Jurkat, Clone E6-1 (cell line): Measurements from ENCODE around the gene SPESP1.
"Not testable (repeated sequence)": the region's sequence is repeated elsewhere in the genome, so short reads cannot be mapped to it uniquely, and the experiment has no call there.

Source experiments
- DNase-seq: peaks from one replicate; pipeline ENCODE4 v3.0.0-alpha.2; 2011; ENCODE audit warnings: low read depth, low spot score
- H3K4me3 ChIP-seq: 2 replicates; pipeline ENCODE4 v1.5.1; 2011; ENCODE audit warnings: mild to moderate bottlenecking, low read length, control low read depth, moderate library complexity

The SPESP1 gene

DNA sequence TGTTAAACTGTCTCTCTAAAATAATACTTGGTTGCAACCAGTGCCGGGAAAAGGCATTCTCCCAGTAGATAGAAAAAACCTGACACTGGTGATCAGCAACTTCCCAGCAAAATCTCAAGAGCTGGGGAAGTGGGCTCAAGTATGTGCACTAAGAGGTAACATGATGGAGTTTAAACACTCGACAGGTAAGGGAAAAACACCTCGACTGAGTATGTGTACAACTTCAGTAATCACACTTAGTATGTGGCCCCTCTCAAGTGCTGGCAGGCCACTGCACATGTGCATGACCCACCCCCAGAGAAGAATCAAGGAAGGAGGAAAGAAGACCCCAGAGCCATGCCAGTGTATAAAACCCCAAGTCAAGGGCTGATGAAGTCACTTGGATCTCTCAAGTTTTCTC lies 27.4 kb downstream of the SPESP1 start:
- H3K4me3 ChIP-seq, result no peak overlapping the region
- no peak for DNase-seq

DNA sequence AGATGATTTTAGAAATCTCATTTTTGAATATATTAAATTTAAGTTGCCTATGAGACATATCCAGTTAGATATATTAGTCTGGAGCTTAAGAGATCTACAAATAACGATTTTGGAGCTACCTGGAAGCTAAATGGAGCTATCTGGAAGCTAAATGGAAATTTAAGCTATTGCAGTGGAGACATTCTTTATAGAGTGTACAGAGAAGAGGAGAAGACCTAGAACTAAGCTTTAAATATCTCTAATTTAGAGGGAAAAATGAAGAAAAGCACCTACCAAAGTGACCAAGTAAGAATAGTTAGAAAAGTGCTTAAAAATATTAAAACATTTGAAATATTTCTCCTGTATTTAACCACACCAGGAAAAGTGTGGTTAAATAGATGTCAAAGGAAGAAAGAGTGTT lies 28.3 kb downstream of the SPESP1 start:
- H3K4me3 ChIP-seq, result no peak overlapping the region

GRCh38 chr15:68962465-68962864 lies 32.1 kb downstream of the SPESP1 start:
- H3K4me3 ChIP-seq, result no peak overlapping the region
- DNase-seq, result no peak

More for the DNA sequence above, 28.3 kb downstream of the SPESP1 start:
- no peak for DNase-seq

DNA sequence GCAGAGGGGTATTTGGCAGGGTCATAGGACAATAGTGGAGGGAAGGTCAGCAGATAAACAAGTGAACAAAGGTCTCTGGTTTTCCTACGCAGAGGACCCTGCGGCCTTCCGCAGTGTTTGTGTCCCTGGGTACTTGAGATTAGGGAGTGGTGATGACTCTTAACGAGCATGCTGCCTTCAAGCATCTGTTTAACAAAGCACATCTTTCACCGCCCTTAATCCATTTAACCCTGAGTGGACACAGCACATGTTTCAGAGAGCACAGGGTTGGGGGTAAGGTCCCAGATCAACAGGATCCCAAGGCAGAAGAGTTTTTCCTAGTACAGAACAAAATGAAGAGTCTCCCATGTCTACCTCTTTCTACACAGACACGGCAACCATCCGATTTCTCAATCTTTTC lies 33.4 kb downstream of the SPESP1 start:
- H3K4me3 ChIP-seq, DNase-seq: not testable (repeated sequence)

DNA sequence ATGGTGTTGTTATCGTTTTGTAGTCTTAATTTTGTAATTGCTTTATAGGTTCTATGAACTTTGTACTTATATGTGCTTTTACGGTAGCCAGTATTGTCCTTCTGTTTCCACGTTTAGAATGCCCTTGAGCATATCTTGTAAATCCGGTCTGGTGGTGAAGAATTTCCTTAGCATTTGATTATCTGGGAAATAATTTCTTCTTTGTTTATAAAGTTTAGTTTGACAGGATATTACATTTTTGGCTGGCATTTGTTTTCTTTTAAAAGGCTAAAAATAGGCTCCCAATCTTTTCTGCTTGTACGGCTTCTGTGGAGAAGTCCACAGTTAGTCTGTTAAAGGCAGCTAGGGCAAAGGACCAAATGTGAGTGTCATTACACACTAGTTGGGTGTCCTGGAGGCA lies 36.7 kb downstream of the SPESP1 start:
- no peak for DNase-seq
- H3K4me3 ChIP-seq, result no peak overlapping the region

- no peak for DNase-seq
- H3K4me3 ChIP-seq, result no peak overlapping the region
These were observed 37.6 kb downstream of the SPESP1 start for GRCh38 chr15:68967948-68968347.

- H3K4me3 ChIP-seq, result no peak overlapping the region
- no peak for DNase-seq
These were observed 39.0 kb downstream of the SPESP1 start for GRCh38 chr15:68969298-68969697.

DNA sequence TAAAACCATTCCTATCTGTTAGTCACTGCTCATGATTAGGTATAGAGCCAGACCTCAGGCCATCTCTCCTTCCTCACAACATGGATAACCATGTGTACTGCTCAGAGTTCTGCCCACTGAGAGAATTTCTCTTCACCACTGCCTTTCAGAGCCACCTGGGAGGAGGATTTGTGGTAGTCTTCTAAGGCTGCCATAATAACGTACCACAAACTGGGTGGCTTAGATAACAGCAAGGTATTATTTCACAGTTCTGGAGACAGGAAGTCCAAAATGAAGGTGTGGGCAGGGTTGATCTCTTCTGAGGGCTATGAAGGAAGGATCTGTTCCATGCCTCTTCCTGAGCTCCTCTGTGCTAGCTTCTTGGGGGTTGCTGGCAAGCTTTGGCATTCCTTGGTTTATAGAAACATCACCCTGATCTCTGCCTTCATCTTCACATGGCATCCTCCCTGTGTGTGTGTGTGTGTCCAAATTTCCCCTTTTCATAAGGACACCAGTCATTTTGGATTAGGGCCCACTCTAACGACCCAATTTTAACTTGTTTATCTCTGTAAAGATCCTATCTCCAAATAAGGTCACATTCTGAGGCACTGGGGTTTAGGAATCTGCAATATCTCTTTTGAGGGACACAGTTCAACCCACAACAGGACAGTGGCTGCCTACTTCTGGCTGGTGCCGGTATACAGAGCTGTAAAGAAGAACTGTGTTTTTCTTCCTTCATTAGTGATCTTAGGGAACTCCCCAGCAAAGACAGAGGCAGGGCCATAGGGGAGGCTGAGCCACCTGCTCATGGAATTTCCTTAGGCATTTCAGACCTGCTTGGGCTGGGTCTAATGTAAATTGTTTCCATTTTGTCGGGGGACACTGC lies 42.1 kb downstream of the SPESP1 start:
- peak; percentile 80 for DNase-seq

DNA sequence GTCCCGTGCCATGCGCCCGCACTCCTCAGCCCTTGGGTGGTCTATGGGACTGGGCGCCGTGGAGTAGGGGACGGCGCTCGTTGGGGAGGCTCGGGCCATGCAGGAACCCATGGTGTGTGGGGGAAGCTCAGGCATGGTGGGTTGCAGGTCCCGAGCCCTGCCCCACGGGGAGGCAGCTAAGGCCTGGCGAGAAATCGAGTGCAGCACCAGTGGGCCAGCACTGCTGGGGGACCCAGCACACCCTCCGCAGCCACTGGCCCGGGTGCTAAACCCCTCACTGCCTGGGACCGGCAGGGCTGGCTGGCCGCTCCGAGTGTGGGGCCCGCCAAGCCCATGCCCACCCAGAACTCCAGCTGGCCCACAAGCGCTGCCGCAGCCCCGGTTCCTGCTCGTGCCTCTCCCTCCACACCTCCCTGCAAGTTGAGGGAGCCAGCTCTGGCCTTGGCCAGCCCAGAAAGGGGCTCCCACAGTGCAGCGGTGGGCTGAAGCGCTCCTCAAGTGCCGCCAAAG lies 45.4 kb downstream of the SPESP1 start:
- DNase-seq, H3K4me3 ChIP-seq: not testable (repeated sequence)

More for the DNA sequence above, 42.1 kb downstream of the SPESP1 start:
- no peak overlapping the region for H3K4me3 ChIP-seq

- DNase-seq, H3K4me3 ChIP-seq: not testable (repeated sequence)
These were observed 47.1 kb downstream of the SPESP1 start for GRCh38 chr15:68977426-68977825.

GRCh38 chr15:68979006-68979405 lies 48.7 kb downstream of the SPESP1 start:
- no peak for DNase-seq
- no peak overlapping the region for H3K4me3 ChIP-seq

- no peak overlapping the region for H3K4me3 ChIP-seq
- DNase-seq, result no peak
These were observed 49.5 kb downstream of the SPESP1 start for GRCh38 chr15:68979816-68980215.

- H3K4me3 ChIP-seq, result no peak overlapping the region
- no peak for DNase-seq
These were observed 50.5 kb downstream of the SPESP1 start for GRCh38 chr15:68980786-68981185.

GRCh38 chr15:68981941-68982340 lies 51.6 kb downstream of the SPESP1 start:
- DNase-seq, result no peak
- no peak overlapping the region for H3K4me3 ChIP-seq

GRCh38 chr15:68982976-68983563 lies 52.7 kb downstream of the SPESP1 start:
- H3K4me3 ChIP-seq, result no peak overlapping the region
- DNase-seq, result no peak

DNA sequence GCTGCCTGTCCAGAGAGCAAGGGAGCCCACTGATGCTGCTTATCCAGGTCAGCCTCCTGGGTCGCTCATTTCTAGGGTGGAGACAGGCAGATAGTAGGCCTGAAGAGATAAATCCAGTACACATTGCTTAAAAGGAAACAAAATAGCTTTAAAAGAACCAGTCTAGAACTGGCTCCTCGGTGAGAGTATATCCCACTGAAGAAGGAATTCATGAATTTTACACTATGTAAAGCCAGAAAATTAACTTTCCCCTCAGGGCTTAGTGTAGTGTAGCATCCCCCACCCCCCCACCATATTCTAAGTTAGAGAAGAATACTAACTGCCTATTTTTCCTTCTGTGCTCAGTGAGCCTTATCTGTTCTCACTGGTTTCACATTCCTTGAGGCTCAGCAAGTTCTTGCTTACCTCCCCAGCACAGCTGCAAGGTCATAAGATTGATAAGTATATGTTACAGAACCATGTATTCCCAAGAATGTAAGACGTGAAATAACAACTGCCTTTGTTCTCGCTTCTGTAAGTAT lies 53.7 kb downstream of the SPESP1 start:
- no peak for DNase-seq
- H3K4me3 ChIP-seq, result no peak overlapping the region

DNA sequence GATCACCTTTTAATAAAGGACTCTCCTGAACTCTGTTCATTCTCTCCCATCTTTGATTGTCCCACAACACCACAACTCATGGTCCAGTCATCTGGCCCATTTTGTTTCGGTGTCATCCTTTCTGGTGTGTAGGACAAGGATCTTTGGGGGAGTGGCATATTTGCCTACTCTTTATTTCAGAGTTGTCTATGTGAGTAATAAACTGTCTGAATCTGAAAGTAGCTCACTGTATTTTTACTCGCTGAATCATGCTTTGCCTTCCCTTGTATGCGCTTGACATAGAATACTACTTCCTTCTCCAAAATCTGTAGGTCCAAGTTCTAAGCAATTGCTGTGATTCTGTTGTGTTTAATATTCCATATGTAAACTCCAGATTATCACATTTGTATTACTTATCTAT lies 54.3 kb downstream of the SPESP1 start:
- H3K4me3 ChIP-seq, result no peak overlapping the region
- no peak for DNase-seq

GRCh38 chr15:68985361-68985891 lies 55.1 kb downstream of the SPESP1 start:
- no peak for DNase-seq
- H3K4me3 ChIP-seq, result no peak overlapping the region

GRCh38 chr15:68986322-68986721 lies 56.0 kb downstream of the SPESP1 start:
- no peak overlapping the region for H3K4me3 ChIP-seq
- no peak for DNase-seq

GRCh38 chr15:68987120-68987519 lies 56.8 kb downstream of the SPESP1 start:
- no peak for DNase-seq
- H3K4me3 ChIP-seq, result no peak overlapping the region
